Stimulated activated CD4-positive, alpha-beta T cell treated with anti-CD3 and anti-CD28 coated beads, Interleukin-15, amount 100 ng/mL, for 48 hours (primary cell): Measurements from ENCODE around the gene CLNS1A.
"Not testable (repeated sequence)": the region's sequence is repeated elsewhere in the genome, so short reads cannot be mapped to it uniquely, and the experiment has no call there.

Experiments
- DNase-seq, 2 donors: peaks; one replicate each; pipeline ENCODE4 v3.0.0-alpha.2; 2020; ENCODE audit warnings: low read depth in 2 of 2

Gene CLNS1A

GRCh38 chr11:77637345-77638165, at the start of gene CLNS1A:
TSS of gene CLNS1A (minus strand) at chr11:77637794. CDS start at chr11:77637714, 80 bp downstream.
- DNase-seq = peak; percentile 73 to 78

DNA sequence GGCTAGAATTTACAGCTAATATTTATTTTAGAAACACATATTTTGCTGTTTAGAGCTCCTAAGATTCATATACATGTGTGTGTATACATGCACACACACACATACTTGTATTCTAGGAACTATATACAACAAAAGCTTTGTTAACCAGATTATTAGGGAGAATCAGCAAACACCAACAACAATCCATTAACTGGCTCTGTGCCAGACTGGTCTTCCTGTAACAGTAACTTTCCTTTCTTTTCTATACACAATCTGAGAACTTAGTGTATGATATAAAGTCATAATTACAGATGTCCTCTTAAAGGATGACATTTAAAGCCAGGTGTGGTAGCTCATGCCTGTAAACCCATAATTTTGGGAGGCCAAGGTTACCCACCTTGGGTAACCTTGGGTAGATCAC, 49.5 kb upstream of the CLNS1A start:
- DNase-seq = no peak

- no peak for DNase-seq
Measured at GRCh38 chr11:77677138-77677537, 39.5 kb upstream of the CLNS1A start.

GRCh38 chr11:77672264-77672663, 34.7 kb upstream of the CLNS1A start:
- DNase-seq = no peak

DNA sequence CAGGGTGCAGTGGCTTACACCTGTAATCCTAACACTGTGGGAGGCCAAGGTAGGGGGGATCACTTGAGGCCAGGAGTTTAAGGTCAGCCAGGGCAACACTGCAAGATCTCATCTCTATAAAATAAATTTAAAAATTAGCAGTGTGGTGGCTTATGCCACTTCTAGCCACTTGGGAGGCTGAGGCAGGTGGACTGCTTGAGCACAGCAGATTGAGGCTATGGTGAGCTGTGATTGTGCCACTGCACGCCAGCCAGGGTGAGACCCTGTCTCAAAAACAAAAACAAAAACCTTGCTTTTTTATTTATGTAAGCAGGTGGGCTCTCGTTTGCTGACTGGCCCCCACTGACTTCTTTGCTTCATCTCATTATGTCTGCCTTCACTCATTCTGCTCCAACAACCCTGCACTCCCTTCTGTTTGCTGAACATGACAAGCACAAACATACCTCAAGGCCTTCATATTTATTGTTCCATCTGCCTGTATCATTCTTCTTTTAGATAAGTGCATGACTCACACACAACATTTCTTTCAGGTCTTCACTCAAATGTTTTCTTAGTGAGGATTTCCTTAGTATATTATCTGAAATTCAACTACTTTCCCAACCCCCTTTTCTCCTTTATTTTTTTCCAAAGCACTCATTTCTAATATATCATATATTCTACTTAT, 32.4 kb upstream of the CLNS1A start:
- DNase-seq = no peak

DNA sequence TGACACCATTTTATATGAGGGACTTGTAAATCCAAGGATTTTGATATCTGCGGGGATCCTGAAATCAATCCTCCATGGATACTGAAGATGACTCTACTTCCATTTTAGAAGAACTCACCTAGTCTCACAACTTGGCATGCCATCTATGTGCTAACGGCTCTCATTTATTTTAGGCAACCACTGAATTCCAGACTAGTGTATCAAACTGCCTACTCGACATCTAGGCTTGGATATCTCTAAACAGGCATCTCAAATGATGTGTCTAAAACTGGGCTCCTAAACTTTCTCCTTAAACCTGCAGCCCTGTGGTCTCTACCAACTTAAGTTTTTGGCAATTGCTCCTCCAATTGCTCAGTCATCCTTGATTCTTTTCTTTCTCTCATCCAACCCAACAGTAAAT, 31.2 kb upstream of the CLNS1A start:
- DNase-seq = no peak

- DNase-seq = no peak
Measured at GRCh38 chr11:77665240-77665965, 27.8 kb upstream of the CLNS1A start.

DNA sequence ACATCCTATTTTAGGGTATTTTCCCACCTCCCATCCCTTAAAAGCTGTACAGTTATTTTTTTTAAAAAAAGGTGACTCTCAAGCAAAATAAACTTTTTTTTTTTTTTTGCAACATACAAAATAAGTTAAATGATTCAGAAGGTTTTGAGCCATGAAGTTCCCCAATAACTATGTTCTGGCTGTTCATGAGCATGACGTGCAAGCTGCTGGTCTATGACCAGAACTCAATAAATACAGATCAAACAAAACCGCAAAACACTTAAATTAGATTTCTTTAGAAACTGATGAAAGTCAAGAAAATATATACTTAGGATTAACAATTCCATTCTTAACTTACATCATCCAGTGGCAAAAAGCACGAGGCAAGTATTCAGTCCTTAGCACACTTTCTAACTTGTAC, 24.1 kb upstream of the CLNS1A start:
- no peak for DNase-seq

GRCh38 chr11:77660947-77661346, 23.4 kb upstream of the CLNS1A start:
- DNase-seq = no peak

DNA sequence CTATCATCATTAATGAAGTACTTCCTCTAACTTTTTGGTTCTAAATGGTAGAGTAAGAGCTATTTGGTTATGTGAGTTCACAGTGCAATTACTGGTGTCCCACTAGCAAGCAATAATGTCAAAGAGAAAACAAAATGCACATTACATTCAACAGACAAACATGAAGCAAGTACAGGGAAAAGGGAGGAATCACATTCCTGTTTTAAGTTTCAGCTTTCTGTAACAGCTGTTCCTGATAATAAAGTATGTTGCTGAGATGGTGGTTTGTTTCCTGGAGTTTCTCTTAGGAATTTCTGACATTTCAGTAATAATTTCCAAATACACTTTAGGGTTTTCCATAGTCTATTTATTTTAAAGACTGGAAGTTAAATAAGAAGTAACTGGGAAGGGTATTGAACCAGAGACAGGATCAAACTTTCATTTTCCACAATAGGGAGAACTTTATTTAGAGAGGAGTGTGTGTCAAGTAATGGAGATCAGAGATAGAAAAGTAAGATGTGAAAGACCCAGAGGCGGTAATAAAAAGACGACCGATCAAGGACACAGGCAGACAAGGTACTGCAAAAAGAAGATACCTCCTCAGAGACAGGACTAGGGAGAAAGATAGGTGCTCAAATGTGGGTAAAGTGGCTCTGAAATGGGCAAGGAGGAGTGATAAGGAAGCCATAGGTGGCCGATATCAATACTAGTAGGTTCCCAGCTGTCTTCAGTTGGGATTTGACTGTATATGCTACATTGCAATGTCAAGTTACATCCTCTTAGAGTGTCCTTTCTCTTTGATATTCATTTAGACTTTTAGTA, 20.8 kb upstream of the CLNS1A start:
- DNase-seq = no peak

- no peak for DNase-seq
Measured at GRCh38 chr11:77656362-77656761, 18.8 kb upstream of the CLNS1A start.

DNA sequence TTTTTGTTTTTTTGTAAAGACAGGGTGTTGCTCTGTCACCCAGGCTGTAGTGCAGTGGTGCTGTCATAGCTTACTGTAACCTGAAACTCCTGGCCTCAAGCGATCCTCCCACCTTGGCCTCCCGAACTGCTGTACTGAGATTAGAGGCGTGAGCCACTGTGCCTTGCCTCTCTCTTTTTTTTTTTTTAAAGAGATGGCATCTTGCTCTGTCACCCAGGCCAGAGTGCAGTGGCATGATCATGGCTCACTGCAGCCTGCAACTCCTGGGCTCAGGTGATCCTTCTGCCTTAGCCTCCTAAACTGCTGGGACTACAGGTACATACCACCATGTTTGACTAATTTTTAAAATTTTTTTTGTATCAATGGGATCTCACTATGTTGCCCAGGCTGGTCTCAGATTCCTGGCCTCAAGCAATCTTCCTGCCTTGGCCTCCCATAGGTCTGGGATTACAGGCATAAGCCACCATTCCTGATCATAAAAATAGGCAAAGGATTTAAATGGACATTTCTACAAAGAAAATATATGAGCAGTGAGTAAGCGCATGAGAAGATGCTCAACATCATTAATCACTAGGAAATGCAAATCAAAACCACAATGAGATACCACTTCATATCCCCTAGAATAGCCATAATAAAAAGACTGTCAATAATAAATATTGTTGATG, 17.3 kb upstream of the CLNS1A start:
- DNase-seq = no peak

DNA sequence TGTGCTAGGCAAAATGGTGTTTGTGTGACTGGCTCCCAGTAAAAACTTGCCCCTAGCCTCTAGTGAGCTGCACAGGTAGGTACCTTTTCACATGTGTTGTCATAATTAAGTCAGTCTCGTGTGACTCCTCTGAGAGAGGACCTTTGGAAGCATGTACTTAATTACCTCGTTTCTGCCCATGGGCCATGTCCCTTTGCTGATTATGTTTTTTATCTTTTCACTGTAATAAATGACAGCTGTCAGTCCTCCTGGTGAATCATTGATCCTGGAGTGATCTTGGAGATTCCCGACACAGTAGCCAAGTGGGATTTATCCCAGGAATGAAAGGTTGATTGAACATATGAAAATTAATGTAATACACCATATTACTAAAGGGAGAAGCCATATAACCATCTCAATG, 12.5 kb upstream of the CLNS1A start:
- DNase-seq = no peak

DNA sequence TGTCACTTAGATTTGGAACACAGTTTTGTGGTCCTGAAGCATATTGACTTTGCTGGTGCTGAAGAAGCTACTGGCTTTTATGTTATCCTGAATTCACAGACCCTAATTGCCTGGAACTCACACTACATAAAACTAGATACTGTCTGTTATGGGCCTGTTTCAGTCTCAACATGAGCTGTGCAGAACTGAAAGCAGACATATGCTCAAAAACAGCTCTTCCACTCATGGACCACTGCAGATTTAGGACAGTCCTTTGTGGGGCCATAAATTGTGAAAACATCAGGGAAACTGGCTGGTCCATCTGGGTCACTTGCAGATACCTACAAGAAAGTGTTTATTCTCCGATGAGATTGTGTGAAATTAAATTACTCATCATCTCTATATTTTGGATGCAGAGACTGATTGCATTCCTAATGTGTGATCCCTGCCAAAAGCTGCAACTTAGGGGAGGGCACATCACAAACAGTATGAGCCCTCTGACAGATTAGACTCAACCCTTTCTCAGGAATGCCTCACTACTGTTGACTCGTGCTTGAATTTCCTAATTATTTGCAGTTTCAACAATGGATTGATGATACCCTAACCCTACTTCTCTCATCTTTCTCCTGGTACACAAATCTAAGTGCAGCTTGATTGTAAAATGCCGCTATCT, 10.2 kb upstream of the CLNS1A start:
- DNase-seq = no peak

DNA sequence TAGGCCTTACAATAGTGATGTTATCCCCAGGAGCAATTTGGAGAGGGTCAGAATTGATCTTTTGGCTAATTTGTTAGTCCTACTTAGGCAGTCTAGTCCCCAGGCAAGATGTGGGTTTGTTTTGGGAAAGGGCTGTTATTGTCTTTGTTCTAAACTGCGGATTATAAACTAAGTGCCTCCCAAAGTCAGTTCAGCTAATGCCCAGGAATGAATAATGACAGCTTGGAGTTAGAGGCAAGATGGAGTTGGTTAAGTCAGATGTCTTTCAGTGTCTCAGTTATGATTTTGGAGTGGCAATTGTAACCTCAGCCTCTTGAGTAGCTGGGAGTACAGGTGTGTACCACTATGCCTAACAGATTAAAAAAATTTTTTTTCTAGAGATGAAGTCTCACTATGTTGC, 7.3 kb upstream of the CLNS1A start:
- DNase-seq = no peak

- DNase-seq = no peak
Measured at GRCh38 chr11:77642228-77642627, 4.6 kb upstream of the CLNS1A start.

DNA sequence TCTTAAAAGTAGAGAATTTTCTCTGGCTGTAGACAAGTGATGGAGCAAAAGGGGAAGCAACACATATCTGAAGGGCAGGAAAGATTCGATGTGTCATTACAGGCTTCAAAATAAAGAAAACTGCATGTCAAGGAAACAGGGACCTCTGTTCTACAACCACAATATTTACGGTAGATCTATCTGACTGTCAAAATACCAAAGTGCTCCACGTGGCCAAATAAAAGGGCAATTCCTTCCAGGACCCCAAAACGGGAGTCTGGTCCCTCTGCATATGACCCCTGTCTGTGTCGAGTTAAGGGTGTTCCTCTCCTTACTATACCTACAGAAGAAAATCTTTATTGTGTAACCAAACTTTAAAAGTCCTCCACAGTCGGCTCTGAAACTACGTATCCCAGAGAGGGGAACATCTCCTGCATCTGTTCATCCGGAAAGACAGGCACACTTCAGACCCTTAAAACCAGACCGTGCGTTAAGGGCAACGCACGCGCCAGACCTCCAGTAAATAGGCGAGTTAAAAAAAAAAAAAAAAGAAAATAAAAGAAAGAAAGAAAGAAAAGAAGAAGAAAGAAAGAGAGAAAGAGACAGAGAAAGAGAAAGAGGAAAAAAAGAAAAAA, 756 bp downstream of the CLNS1A start:
- DNase-seq = no peak

DNA sequence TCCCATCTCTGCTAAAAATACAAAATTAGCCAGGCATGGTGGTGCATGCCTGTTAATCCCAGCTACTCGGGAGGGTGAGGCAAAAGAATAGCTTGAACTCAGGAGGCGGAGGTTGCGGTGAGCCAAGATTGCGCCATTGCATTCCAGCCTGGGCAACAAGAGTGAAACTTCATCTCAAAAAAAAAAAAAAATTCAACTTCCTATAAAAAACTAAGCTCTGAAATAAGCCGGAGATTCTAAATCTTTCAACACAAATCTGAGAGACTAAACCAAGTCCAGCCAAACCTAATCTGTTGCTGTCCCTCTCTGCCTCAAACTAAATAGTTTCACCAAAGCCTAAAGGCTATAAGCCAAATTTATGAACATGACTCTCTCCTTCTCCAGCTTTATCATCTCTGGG, 3.7 kb downstream of the CLNS1A start:
- not testable (repeated sequence) for DNase-seq

GRCh38 chr11:77630157-77630710, 7.4 kb downstream of the CLNS1A start:
- no peak for DNase-seq

- no peak for DNase-seq
Measured at GRCh38 chr11:77619576-77620198, 17.9 kb downstream of the CLNS1A start.
